Measurements from ENCODE around the gene BMP5.

BMP5 gene

DNA sequence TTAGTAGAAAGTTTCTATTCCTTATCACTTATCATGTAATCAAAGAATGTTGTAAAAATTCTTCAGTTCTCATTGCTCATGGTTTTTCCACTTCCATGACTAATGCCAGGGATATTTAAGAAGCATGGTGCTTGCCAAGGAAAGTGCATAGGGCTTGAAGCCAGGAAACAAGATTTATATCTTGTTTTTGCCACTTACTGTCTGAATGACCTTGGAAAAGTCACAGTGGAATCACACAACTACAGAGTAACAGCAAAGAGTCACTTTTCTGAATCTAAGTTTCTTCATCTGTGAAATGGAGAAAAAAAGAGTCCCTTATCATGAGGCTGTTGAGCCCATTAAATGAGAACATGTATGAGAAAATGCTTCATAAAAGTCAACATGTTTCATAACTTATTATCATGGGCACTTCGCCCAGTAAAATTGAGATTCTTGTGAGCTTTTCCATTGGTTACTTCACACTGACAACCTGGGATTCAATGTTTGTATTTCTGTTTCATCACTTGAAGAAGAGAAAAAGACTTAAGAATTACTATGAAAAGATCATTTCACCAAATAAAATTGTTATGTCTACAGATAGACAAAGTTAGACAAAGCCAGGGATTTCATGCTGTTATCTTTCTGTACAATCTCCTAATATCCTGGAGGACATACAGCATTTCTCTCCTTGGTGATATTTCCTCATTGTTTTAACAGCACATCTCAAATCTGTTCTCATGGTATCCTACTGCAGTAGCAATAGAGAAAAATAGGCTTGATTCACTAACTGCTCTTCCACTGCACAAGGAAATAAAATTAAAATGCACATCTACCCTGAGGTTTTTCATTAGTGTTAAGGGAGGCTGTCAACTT, 7.6 kb upstream of the BMP5 start:
- Histone ChIP-seq H3K27ac (no peak overlapping the region), H3K9ac (ENCODE audit: insufficient read length) (no peak overlapping the region), H3K9me3 (ENCODE audit: low read depth, low read length) (no peaks in the 10 kb centered on the region), H3K36me3 (ENCODE audit: insufficient read depth, low read length) (no peaks in the 10 kb centered on the region), H3K4me3 (no peak overlapping the region)
- TF ChIP-seq EZH2 (IDR thresholded peaks at IDR 0.05) (no peak), POLR2AphosphoS5 (IDR thresholded peaks at IDR 0.05; ENCODE audit: borderline replicate concordance, low read depth, low read length) (no peak; the same call in 1 of the 2 replicates), FOXP2 (optimal IDR thresholded peaks at IDR 0.05; ENCODE audit: control extremely low read depth, extremely low read length, insufficient read depth) (no peak)
- DNase-seq (ENCODE audit: low read depth, low spot score): no peak

DNA sequence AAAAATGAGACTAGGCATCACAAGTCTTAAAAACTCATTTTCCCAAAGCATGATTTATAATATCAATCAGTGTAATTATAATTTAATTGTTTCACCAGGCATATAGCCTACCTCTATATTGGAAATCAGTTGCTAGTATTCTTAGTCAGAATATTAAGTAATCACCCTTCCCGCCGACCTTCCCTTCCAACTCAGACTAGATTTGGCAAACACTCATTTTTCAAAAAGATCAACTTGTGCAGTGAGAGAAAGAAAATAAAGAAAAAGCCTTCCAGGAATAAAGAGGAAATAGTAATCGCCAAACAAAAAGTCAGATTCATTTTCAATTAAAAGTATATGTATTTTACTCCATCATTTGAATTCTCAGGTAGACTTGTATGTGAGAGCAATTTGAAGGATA, 1.9 kb upstream of the BMP5 start:
- no peaks in the 10 kb centered on the region for H3K9me3 ChIP-seq (ENCODE audit: low read depth, low read length)
- H3K4me3 ChIP-seq: no peak overlapping the region
- no peak overlapping the region for H3K9ac ChIP-seq (ENCODE audit: insufficient read length)
- TF ChIP-seq POLR2AphosphoS5 (IDR thresholded peaks at IDR 0.05; ENCODE audit: borderline replicate concordance, low read depth, low read length) (no peak), FOXP2 (optimal IDR thresholded peaks at IDR 0.05; ENCODE audit: control extremely low read depth, extremely low read length, insufficient read depth) (no peak), EZH2 (IDR thresholded peaks at IDR 0.05) (no peak)
- no peaks in the 10 kb centered on the region for H3K36me3 ChIP-seq (ENCODE audit: insufficient read depth, low read length)
- no peak for DNase-seq (ENCODE audit: low read depth, low spot score)
- H3K27ac ChIP-seq: no peak overlapping the region

DNA sequence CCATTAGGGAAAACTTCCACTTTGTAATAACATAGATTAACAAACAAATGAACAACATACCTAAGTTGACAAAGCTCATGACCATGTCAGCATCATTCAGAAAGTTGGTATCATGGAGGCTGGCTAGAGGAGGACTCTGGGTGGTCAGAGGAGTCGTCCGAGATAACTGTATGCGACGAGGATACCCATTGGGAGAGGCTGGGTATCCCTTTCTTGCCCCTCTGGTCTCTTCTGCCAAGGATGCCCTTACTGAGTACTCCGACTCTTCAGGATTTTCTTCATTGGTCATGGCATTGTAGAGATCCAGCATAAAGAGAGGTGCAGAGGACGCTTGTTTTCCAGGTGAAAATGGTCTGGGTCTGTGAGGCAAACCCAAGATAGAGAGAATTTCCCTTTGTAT, 1.1 kb downstream of the BMP5 start:
- no peaks in the 10 kb centered on the region for H3K36me3 ChIP-seq (ENCODE audit: insufficient read depth, low read length)
- no peak for DNase-seq (ENCODE audit: low read depth, low spot score)
- no peak for TF ChIP-seq FOXP2 (optimal IDR thresholded peaks at IDR 0.05; ENCODE audit: control extremely low read depth, extremely low read length, insufficient read depth)
- no peak overlapping the region for H3K9ac ChIP-seq (ENCODE audit: insufficient read length)
- no peak overlapping the region for H3K4me3 ChIP-seq
- no peaks in the 10 kb centered on the region for H3K9me3 ChIP-seq (ENCODE audit: low read depth, low read length)
- no peak overlapping the region for H3K27ac ChIP-seq

DNA sequence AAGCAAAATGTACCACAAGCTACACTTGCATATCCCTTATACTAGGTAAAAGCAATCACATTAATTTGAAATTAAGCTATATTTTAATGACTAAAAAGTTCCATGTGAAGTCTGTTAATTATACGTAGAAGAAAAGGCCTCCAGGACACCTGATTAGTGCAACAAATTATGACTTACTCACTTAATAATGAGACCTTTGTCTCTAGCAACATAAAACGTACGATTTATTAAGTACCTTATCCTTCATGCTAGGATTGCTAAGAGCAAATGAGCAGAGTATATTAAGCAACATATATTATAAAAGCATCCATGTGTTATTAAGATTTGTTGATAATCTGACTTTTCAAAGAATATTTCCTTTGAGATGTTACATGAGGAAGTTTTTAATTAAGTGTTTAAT, 2.5 kb downstream of the BMP5 start:
- no peak overlapping the region for H3K9ac ChIP-seq (ENCODE audit: insufficient read length)
- no peak overlapping the region for H3K4me3 ChIP-seq
- H3K9me3 ChIP-seq (ENCODE audit: low read depth, low read length): no peaks in the 10 kb centered on the region
- no peak for DNase-seq (ENCODE audit: low read depth, low spot score)
- TF ChIP-seq EZH2 (IDR thresholded peaks at IDR 0.05) (no peak), FOXP2 (optimal IDR thresholded peaks at IDR 0.05; ENCODE audit: control extremely low read depth, extremely low read length, insufficient read depth) (no peak), POLR2AphosphoS5 (IDR thresholded peaks at IDR 0.05; ENCODE audit: borderline replicate concordance, low read depth, low read length) (no peak)
- H3K36me3 ChIP-seq (ENCODE audit: insufficient read depth, low read length): no peaks in the 10 kb centered on the region
- no peak overlapping the region for H3K27ac ChIP-seq

DNA sequence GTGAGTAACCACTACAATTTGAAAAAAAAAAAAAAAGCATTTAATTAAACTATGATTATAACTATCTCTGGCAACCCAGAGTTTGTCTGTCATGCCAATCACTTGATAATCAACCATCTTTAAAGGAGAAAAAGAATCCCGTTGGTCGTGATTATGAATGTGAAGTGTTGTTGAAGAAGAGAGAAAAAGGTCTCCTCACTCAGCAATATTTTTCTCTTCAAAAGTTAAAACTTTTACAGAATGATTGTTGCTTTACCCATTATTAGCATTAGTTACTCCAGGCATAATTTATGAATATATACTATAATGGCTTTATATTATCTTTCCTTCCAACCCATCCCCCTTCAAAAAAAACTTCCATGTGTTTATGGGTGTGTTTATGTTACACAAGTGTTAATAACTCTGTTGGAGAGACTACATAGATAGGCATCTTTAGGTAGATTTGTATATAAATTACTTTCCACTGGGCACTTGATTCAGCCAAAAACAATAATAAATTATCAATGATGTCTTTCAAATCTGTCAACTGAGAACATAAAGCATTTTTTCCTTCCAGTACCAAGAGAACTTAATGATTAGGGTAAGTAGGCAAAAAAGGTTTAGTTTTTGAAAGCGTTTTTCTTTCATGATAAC, 5.1 kb downstream of the BMP5 start:
- H3K4me3 ChIP-seq: no peak overlapping the region
- TF ChIP-seq POLR2AphosphoS5 (IDR thresholded peaks at IDR 0.05; ENCODE audit: borderline replicate concordance, low read depth, low read length) (no peak), EZH2 (IDR thresholded peaks at IDR 0.05) (no peak), FOXP2 (optimal IDR thresholded peaks at IDR 0.05; ENCODE audit: control extremely low read depth, extremely low read length, insufficient read depth) (no peak)
- no peaks in the 10 kb centered on the region for H3K36me3 ChIP-seq (ENCODE audit: insufficient read depth, low read length)
- no peaks in the 10 kb centered on the region for H3K9me3 ChIP-seq (ENCODE audit: low read depth, low read length)
- no peak overlapping the region for H3K9ac ChIP-seq (ENCODE audit: insufficient read length)
- DNase-seq (ENCODE audit: low read depth, low spot score): no peak
- no peak overlapping the region for H3K27ac ChIP-seq

DNA sequence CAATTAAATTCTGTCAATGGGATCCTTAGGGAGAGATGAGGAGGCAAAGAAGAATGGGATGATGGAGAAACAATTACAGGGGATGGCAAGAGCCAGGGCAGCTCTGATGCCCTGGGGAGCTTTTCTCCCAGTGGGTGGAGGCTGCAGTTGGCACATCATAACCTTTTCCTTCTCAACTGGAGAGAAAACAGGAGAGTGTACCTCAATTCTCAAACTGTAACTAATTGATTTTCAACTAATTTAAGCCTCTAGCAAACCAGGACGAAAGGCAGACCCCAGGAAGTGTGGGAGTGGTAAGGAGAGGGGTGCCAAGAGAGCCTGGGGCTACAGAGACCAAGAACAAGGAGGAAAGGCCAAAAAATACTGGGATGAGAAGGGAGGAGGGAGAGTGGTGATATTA, 5.7 kb downstream of the BMP5 start:
- no peak overlapping the region for H3K9ac ChIP-seq (ENCODE audit: insufficient read length)
- no peak overlapping the region for H3K27ac ChIP-seq
- no peaks in the 10 kb centered on the region for H3K9me3 ChIP-seq (ENCODE audit: low read depth, low read length)
- H3K4me3 ChIP-seq: no peak overlapping the region
- no peaks in the 10 kb centered on the region for H3K36me3 ChIP-seq (ENCODE audit: insufficient read depth, low read length)
- TF ChIP-seq FOXP2 (optimal IDR thresholded peaks at IDR 0.05; ENCODE audit: control extremely low read depth, extremely low read length, insufficient read depth) (no peak), POLR2AphosphoS5 (IDR thresholded peaks at IDR 0.05; ENCODE audit: borderline replicate concordance, low read depth, low read length) (peak; percentile 59; the same call in 1 of the 2 replicates)
- peak; percentile 50 for DNase-seq (ENCODE audit: low read depth, low spot score)

DNA sequence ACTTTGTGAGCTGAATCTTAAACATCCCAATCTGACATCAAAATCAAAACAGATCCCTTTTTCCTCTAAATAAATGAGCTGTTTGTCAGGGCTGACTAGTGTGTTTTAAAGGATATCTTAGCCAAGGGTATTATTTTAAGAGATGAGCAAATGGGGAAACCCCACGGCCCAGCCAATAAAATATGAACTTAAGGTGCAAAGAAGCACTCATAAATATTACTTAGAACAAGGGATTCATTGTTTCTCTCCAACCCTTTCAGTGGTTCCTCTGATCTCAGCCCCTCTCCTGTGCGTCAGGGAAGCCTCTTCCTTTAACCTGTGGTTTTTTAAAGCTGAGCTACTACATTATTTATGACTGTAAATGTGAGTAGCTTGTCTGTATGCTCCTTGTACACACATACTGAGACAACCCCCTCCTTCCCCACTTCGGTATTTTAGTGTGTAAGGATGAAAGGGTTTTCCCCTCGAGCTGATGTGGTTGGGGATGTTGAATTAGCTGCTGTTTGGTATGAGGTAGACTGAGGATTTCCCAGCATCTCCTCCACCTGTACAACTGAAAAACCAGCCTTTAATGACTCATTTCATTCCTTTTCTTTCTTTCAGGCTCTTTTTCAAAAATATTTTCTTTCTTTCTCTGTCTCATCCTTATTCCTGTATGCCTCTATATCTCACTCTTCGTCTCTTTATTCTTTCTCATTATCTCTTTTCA, 6.5 kb downstream of the BMP5 start:
- Histone ChIP-seq H3K27ac (no peak overlapping the region), H3K9ac (ENCODE audit: insufficient read length) (no peak overlapping the region), H3K4me3 (no peak overlapping the region), H3K9me3 (ENCODE audit: low read depth, low read length) (no peaks in the 10 kb centered on the region), H3K36me3 (ENCODE audit: insufficient read depth, low read length) (no peaks in the 10 kb centered on the region)
- no peak for TF ChIP-seq EZH2 (IDR thresholded peaks at IDR 0.05)
- TF ChIP-seq FOXP2 (optimal IDR thresholded peaks at IDR 0.05; ENCODE audit: control extremely low read depth, extremely low read length, insufficient read depth): no peak
- no peak for TF ChIP-seq POLR2AphosphoS5 (IDR thresholded peaks at IDR 0.05; ENCODE audit: borderline replicate concordance, low read depth, low read length)
- no peak for DNase-seq (ENCODE audit: low read depth, low spot score)

DNA sequence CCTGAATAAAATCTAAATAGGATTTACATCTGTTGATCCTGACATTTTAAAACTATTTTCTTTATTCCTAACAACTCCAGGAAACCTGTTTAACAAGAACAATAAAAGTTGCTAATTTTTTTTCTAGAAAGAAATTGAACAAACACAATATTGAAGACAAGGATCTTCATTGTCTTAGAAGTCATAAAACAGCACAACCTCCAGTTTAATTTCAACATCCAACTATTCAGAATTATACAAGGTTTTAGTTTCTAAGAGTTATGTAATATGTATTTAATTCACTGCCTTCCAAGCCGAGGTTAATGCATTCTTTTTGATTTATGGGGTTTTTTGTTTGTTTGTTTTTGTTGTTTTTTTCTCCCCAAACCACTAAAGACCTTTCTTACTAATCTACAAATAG, 7.2 kb downstream of the BMP5 start:
- DNase-seq (ENCODE audit: low read depth, low spot score): no peak
- H3K27ac ChIP-seq: no peak overlapping the region
- no peak for TF ChIP-seq EZH2 (IDR thresholded peaks at IDR 0.05)
- TF ChIP-seq FOXP2 (optimal IDR thresholded peaks at IDR 0.05; ENCODE audit: control extremely low read depth, extremely low read length, insufficient read depth): no peak
- TF ChIP-seq POLR2AphosphoS5 (IDR thresholded peaks at IDR 0.05; ENCODE audit: borderline replicate concordance, low read depth, low read length): no peak
- no peak overlapping the region for H3K4me3 ChIP-seq
- H3K9ac ChIP-seq (ENCODE audit: insufficient read length): no peak overlapping the region
- no peaks in the 10 kb centered on the region for H3K36me3 ChIP-seq (ENCODE audit: insufficient read depth, low read length)
- no peaks in the 10 kb centered on the region for H3K9me3 ChIP-seq (ENCODE audit: low read depth, low read length)
